ENCODE data around the gene BLM. TPM values are rescaled to one million over a fixed set of nuclear protein-coding genes. Genes with fewer than 3 reads are reported as not detected.

The BLM gene
- total RNA-seq, 1 experiment from 2014 or later, result 24.6 TPM

GRCh38 chr15:90851940-90852339 lies 134.8 kb downstream of the BLM start (continued):
- TF ChIP-seq SRF (IDR thresholded peaks at IDR 0.05; ENCODE audit: low read depth), result no peak
- no peak for TF ChIP-seq ZFX (IDR thresholded peaks at IDR 0.05)
- TF ChIP-seq SIN3A (IDR thresholded peaks at IDR 0.05; ENCODE audit: low read depth), result no peak
- TF ChIP-seq YY1 (IDR thresholded peaks at IDR 0.05; ENCODE audit: extremely low read depth, insufficient replicate concordance, low read depth, low read length), result no peak
- no peak for TF ChIP-seq CEBPB (IDR thresholded peaks at IDR 0.05; ENCODE audit: low read depth)
- no peak for TF ChIP-seq TCF7L2 (IDR thresholded peaks at IDR 0.05; ENCODE audit: borderline replicate concordance, extremely low read depth, insufficient read depth, insufficient read length)
- no peak for TF ChIP-seq EGR1 (IDR thresholded peaks at IDR 0.05; ENCODE audit: low read depth)

GRCh38 chr15:90855139-90855538 lies 138.0 kb downstream of the BLM start:
- intact Hi-C loops (cut with micrococcal nuclease), result no loop called here
- no peak overlapping the region for H3K27ac ChIP-seq (ENCODE audit: low read depth, low read length)
- TF ChIP-seq SP1 (IDR thresholded peaks at IDR 0.05; ENCODE audit: low read depth) (no peak), CEBPB (IDR thresholded peaks at IDR 0.05; ENCODE audit: low read depth) (no peak), POLR2A (IDR thresholded peaks at IDR 0.05; ENCODE audit: borderline replicate concordance, extremely low read depth, insufficient read depth, insufficient read length) (no peak), EZH2phosphoT487 (IDR thresholded peaks at IDR 0.05; ENCODE audit: borderline replicate concordance) (no peak), ELF1 (IDR thresholded peaks at IDR 0.05; ENCODE audit: borderline replicate concordance, low read depth) (no peak)
- TF ChIP-seq, protein P1, sequence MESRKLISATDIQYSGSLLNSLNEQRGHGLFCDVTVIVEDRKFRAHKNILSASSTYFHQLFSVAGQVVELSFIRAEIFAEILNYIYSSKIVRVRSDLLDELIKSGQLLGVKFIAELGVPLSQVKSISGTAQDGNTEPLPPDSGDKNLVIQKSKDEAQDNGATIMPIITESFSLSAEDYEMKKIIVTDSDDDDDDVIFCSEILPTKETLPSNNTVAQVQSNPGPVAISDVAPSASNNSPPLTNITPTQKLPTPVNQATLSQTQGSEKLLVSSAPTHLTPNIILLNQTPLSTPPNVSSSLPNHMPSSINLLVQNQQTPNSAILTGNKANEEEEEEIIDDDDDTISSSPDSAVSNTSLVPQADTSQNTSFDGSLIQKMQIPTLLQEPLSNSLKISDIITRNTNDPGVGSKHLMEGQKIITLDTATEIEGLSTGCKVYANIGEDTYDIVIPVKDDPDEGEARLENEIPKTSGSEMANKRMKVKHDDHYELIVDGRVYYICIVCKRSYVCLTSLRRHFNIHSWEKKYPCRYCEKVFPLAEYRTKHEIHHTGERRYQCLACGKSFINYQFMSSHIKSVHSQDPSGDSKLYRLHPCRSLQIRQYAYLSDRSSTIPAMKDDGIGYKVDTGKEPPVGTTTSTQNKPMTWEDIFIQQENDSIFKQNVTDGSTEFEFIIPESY (IDR thresholded peaks at IDR 0.05; ENCODE audit: extremely low read depth, insufficient replicate concordance, low read length), result no peak
- TF ChIP-seq, protein P2, sequence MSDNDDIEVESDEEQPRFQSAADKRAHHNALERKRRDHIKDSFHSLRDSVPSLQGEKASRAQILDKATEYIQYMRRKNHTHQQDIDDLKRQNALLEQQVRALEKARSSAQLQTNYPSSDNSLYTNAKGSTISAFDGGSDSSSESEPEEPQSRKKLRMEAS (IDR thresholded peaks at IDR 0.05), result no peak
- no peaks in the 10 kb centered on the region for H3K36me3 ChIP-seq (ENCODE audit: control insufficient read depth in 1 of 2, insufficient read depth in 2 of 2, low read length in 2 of 2)
- no peak overlapping the region for H3K9ac ChIP-seq (ENCODE audit: low read length)
- ChIA-PET CTCF (no interaction called here), RAD21 (ENCODE audit: low non-redundant PET in 1 of 2, low total read pairs in 2 of 2, uncharacterized antibody in 2 of 2, unreplicated experiment in 2 of 2) (no interaction called here), POLR2A (interaction anchor here (1.6 kb wide), 1 partner anchor 13 kb away, joined by 4 read pairs; the partner anchor contains the start of gene FURIN)
- no peaks in the 10 kb centered on the region for H3K9me3 ChIP-seq (ENCODE audit: control insufficient read depth in 1 of 2, insufficient read depth in 1 of 2, low read depth in 1 of 2, low read length in 2 of 2)
- DNase-seq (ENCODE audit: low read depth, low spot score) (no peak), ATAC-seq (no peak)
- peaks cover 9 to 24% of the 10 kb centered on the region in 2 experiments for H3K4me1 ChIP-seq (ENCODE audit: control insufficient read depth in 1 of 2, insufficient read depth in 2 of 2, low read length in 2 of 2)
- no TSS peak for BruUV-seq (replicated peaks)
- peaks cover 8% of the 10 kb centered on the region; the same call in 1 of the 2 replicates for H3K27me3 ChIP-seq (ENCODE audit: insufficient read depth, low read length)
- H3K4me2 ChIP-seq (ENCODE audit: low read length), result no peak overlapping the region
- no peaks in the 10 kb centered on the region for H3K9me2 ChIP-seq (ENCODE audit: insufficient read depth)
- H3K4me3 ChIP-seq (replicated peaks in 1 of 2; ENCODE audit: low read depth in 1 of 2, low read length in 2 of 2), result no peak overlapping the region
- no peak overlapping the region for H2AFZ ChIP-seq (ENCODE audit: low read depth, low read length, poor library complexity, severe bottlenecking)
- H4K20me1 ChIP-seq (ENCODE audit: insufficient read depth), result no peaks in the 10 kb centered on the region
- no peaks in the 10 kb centered on the region for H3K79me2 ChIP-seq (ENCODE audit: insufficient read depth, low read length)

Data from HCT116 (cell line).